Measurements from ENCODE around the gene RABL6.

DNA sequence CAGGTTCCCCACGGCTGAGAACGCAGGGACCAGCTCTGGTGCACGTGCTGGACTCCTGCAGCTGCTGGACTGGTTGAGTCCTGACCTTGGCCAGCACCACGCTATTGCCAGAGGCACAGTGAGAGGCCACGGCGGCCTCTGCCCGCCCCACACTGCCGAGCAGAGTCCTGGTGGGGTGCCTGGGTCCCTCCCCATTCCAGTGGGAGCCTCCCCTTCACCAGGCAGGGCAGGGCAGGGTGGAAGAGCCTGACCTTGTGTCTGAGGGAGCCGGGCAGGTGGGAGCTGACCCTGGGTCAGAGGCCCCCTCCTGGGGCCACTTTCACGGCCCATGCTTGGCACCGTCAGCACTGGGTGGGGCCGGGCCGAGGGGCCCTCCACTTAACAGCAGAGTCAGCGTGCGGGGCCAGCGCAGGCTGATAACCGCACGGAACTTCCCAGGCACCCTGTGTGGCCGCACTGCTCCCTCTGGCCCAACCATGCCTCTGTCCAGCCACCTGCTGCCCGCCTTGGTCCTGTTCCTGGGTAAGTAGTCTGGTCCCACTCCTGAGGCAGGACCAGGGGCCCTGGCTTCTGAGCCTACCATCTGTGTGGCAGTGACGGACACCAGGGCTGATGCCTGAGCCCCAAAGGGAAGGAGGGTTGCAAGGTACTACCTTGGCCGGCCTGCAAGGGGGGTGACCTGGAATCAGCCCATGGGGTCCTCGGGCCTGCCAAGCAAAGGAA lies 44.4 kb downstream of the RABL6 start, which contains the start of gene MAMDC4:
- TF ChIP-seq, protein P1, sequence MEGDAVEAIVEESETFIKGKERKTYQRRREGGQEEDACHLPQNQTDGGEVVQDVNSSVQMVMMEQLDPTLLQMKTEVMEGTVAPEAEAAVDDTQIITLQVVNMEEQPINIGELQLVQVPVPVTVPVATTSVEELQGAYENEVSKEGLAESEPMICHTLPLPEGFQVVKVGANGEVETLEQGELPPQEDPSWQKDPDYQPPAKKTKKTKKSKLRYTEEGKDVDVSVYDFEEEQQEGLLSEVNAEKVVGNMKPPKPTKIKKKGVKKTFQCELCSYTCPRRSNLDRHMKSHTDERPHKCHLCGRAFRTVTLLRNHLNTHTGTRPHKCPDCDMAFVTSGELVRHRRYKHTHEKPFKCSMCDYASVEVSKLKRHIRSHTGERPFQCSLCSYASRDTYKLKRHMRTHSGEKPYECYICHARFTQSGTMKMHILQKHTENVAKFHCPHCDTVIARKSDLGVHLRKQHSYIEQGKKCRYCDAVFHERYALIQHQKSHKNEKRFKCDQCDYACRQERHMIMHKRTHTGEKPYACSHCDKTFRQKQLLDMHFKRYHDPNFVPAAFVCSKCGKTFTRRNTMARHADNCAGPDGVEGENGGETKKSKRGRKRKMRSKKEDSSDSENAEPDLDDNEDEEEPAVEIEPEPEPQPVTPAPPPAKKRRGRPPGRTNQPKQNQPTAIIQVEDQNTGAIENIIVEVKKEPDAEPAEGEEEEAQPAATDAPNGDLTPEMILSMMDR (IDR thresholded peaks at IDR 0.05; ENCODE audit: insufficient read depth, low read depth, low read length) = no peak
- TF ChIP-seq EZH2 (IDR thresholded peaks at IDR 0.05; ENCODE audit: insufficient read depth, low read length) = no peak
